DND-41 (cell line): ENCODE measurements around the gene KRTAP1-1.
"Not testable (repeated sequence)": the region's sequence is repeated elsewhere in the genome, so short reads cannot be mapped to it uniquely, and the experiment has no call there.

Experiments
- ATAC-seq: fragments of 200-7000 bp; cut with Tn5 transposase; 3 replicates; pipeline ENCODE4 v1.9.1; 2021; ENCODE audit warnings: low read depth; ENCODE audit not compliant: insufficient read depth
- DNase-seq: peaks from one replicate; pipeline ENCODE4 v3.0.0-alpha.2; 2020
- H2AFZ ChIP-seq: 2 replicates; pipeline ENCODE4 v1.6.0; 2012; ENCODE audit warnings: low read depth, low read length
- H3K27ac ChIP-seq: 2 replicates; pipeline ENCODE4 v1.5.1; 2012; ENCODE audit warnings: low read length, inconsistent platforms
- H3K27me3 ChIP-seq: fragments of 200-600 bp; sonication (generic); 2 replicates; pipeline ENCODE4 v1.6.0; 2012; ENCODE audit warnings: low read length, mild to moderate bottlenecking, inconsistent platforms; ENCODE audit not compliant: insufficient read depth, poor library complexity
- H3K36me3 ChIP-seq: 2 replicates; pipeline ENCODE4 v1.5.1; 2012; ENCODE audit warnings: low read length, inconsistent platforms; ENCODE audit not compliant: insufficient read depth
- H3K4me1 ChIP-seq: 2 replicates; pipeline ENCODE4 v1.5.1; 2012; ENCODE audit warnings: mild to moderate bottlenecking, low read length; ENCODE audit not compliant: insufficient read depth
- H3K4me2 ChIP-seq: 2 replicates; pipeline ENCODE4 v1.6.0; 2012; ENCODE audit warnings: mild to moderate bottlenecking, moderate library complexity, low read length, inconsistent platforms; ENCODE audit not compliant: insufficient read depth
- H3K4me3 ChIP-seq, 2 experiments: fragments of 200-600 bp in 1 of 2; shearing (Covaris generic) in 1 of 2; 2 replicates each; pipeline ENCODE4 v1.5.1; 2012 to 2016; ENCODE audit warnings: inconsistent platforms in 2 of 2, low read length in 2 of 2, mild to moderate bottlenecking in 2 of 2, low read depth in 1 of 2, moderate library complexity in 1 of 2
- H3K79me2 ChIP-seq: 2 replicates; pipeline ENCODE4 v1.6.0; 2012; ENCODE audit warnings: low read length, inconsistent platforms; ENCODE audit not compliant: insufficient read depth
- H3K9ac ChIP-seq: 2 replicates; pipeline ENCODE4 v1.6.0; 2012; ENCODE audit warnings: low read depth, mild to moderate bottlenecking, inconsistent platforms, low read length, moderate library complexity
- H3K9me3 ChIP-seq: 2 replicates; pipeline ENCODE4 v1.5.1; 2012; ENCODE audit warnings: low read length, moderate library complexity, mild to moderate bottlenecking, inconsistent platforms; ENCODE audit not compliant: insufficient read depth, severe bottlenecking
- H4K20me1 ChIP-seq: 2 replicates; pipeline ENCODE4 v1.6.0; 2012; ENCODE audit warnings: low read length; ENCODE audit not compliant: insufficient read depth
- CTCF ChIP-seq: IDR thresholded peaks from 2 replicates; pipeline ENCODE4 v1.5.1; 2012; ENCODE audit warnings: borderline replicate concordance, low read length, moderate library complexity, mild to moderate bottlenecking; ENCODE audit not compliant: poor library complexity, severe bottlenecking; ENCODE audit errors: extremely low read depth
- EZH2 ChIP-seq: IDR thresholded peaks from 3 replicates; pipeline ENCODE4 v1.6.1; 2012; ENCODE audit warnings: borderline replicate concordance, low read depth, mild to moderate bottlenecking, moderate library complexity, low read length, inconsistent platforms; ENCODE audit not compliant: severe bottlenecking

The KRTAP1-1 gene

GRCh38 chr17:41063449-41063848 is 22.2 kb upstream of the KRTAP1-1 start:
- ATAC-seq (no peak), DNase-seq (no peak)
- TF ChIP-seq CTCF: no peak
- TF ChIP-seq EZH2: no peak
- H2AFZ ChIP-seq: no peak overlapping the region
- H3K9ac ChIP-seq: no peak overlapping the region
- no peaks in the 10 kb centered on the region for H3K9me3 ChIP-seq
- no peaks in the 10 kb centered on the region for H3K79me2 ChIP-seq
- no peak overlapping the region for H3K4me3 ChIP-seq
- no peaks in the 10 kb centered on the region for H3K36me3 ChIP-seq
- H3K27ac ChIP-seq: no peak overlapping the region
- no peaks in the 10 kb centered on the region for H3K4me1 ChIP-seq
- H3K27me3 ChIP-seq: no peaks in the 10 kb centered on the region
- no peaks in the 10 kb centered on the region for H4K20me1 ChIP-seq
- no peak overlapping the region for H3K4me2 ChIP-seq

GRCh38 chr17:41061964-41062363 is 20.7 kb upstream of the KRTAP1-1 start:
- DNase-seq: no peak
- Histone ChIP-seq H3K4me3 (no peak overlapping the region), H3K9me3 (no peaks in the 10 kb centered on the region), H4K20me1 (no peaks in the 10 kb centered on the region), H3K4me1 (no peaks in the 10 kb centered on the region), H3K36me3 (no peaks in the 10 kb centered on the region), H2AFZ (no peak overlapping the region), H3K27ac (no peak overlapping the region), H3K4me2 (no peak overlapping the region), H3K79me2 (no peaks in the 10 kb centered on the region), H3K27me3 (no peaks in the 10 kb centered on the region), H3K9ac (no peak overlapping the region)
- no peak for TF ChIP-seq EZH2
- no peak for TF ChIP-seq CTCF
- ATAC-seq: no peak

GRCh38 chr17:41060052-41060604 is 18.9 kb upstream of the KRTAP1-1 start, which contains the start of gene KRTAP2-3:
Gene KRTAP2-3, minus strand, starts transcription at chr17:41060114. Its CDS starts 64 bp downstream, at chr17:41060050.
- no peak within 1 kb of the TSS for H2AFZ ChIP-seq
- no peak within 1 kb of the TSS for H3K27ac ChIP-seq
- H3K9me3 ChIP-seq: no peaks in the 10 kb centered on the region
- no peaks in the 10 kb centered on the region for H3K79me2 ChIP-seq
- no peak within 1 kb of the TSS for H3K4me3 ChIP-seq
- H4K20me1 ChIP-seq: no peaks in the 10 kb centered on the region
- DNase-seq: no peak
- no peaks in the 10 kb centered on the region for H3K27me3 ChIP-seq
- no peaks in the 10 kb centered on the region for H3K36me3 ChIP-seq
- TF ChIP-seq EZH2: no peak
- TF ChIP-seq CTCF: no peak
- no peak within 1 kb of the TSS for H3K9ac ChIP-seq
- H3K4me1 ChIP-seq: no peaks in the 10 kb centered on the region
- H3K4me2 ChIP-seq: no peak within 1 kb of the TSS
- no peak for ATAC-seq

GRCh38 chr17:41059276-41060051 is 18.2 kb upstream of the KRTAP1-1 start:
- not testable (repeated sequence) for H3K27ac ChIP-seq, H3K4me1 ChIP-seq, H3K9ac ChIP-seq, ATAC-seq, H2AFZ ChIP-seq, H3K27me3 ChIP-seq, H3K4me3 ChIP-seq, H4K20me1 ChIP-seq, H3K36me3 ChIP-seq, DNase-seq, H3K79me2 ChIP-seq, H3K9me3 ChIP-seq, H3K4me2 ChIP-seq
